Measurements from ENCODE around the gene COMMD10. TPM values are rescaled to one million over a fixed set of nuclear protein-coding genes. Genes with fewer than 3 reads are reported as not detected.

The COMMD10 gene
- total and polyA plus RNA-seq, 12 donors, result 20.0 to 69.4 (median 35.0) TPM

- no peaks in the 10 kb centered on the region for H3K9me3 ChIP-seq (replicated peaks in 1 of 3)
- H3K4me3 ChIP-seq, result no peak overlapping the region
- TF ChIP-seq, protein P1, sequence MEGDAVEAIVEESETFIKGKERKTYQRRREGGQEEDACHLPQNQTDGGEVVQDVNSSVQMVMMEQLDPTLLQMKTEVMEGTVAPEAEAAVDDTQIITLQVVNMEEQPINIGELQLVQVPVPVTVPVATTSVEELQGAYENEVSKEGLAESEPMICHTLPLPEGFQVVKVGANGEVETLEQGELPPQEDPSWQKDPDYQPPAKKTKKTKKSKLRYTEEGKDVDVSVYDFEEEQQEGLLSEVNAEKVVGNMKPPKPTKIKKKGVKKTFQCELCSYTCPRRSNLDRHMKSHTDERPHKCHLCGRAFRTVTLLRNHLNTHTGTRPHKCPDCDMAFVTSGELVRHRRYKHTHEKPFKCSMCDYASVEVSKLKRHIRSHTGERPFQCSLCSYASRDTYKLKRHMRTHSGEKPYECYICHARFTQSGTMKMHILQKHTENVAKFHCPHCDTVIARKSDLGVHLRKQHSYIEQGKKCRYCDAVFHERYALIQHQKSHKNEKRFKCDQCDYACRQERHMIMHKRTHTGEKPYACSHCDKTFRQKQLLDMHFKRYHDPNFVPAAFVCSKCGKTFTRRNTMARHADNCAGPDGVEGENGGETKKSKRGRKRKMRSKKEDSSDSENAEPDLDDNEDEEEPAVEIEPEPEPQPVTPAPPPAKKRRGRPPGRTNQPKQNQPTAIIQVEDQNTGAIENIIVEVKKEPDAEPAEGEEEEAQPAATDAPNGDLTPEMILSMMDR (IDR thresholded peaks at IDR 0.05), result no peak
- TF ChIP-seq POLR2A (IDR thresholded peaks at IDR 0.05), result no peak
- WGBS, 4 donors, result 55 to 84% (median 66%) methylated on average over 3 of the region's 3 CpGs
- H3K36me3 ChIP-seq (replicated peaks in 1 of 2), result no peaks in the 10 kb centered on the region
- H3K27me3 ChIP-seq, result no peaks in the 10 kb centered on the region
- DNase-seq, result no peak
- no peaks in the 10 kb centered on the region for H3K4me1 ChIP-seq (replicated peaks in 1 of 2)
- intact Hi-C loops (cut with DNase I), result no loop called here
- no peak overlapping the region for H3K27ac ChIP-seq
Measured at GRCh38 chr5:116038817-116039216, 46.0 kb upstream of the COMMD10 start.

GRCh38 chr5:116042375-116042774, 42.5 kb upstream of the COMMD10 start:
- intact Hi-C loops (cut with DNase I), result no loop called here

GRCh38 chr5:116044073-116044472, 40.8 kb upstream of the COMMD10 start:
- H3K36me3 ChIP-seq (replicated peaks in 1 of 2), result no peaks in the 10 kb centered on the region
- H3K4me3 ChIP-seq, result no peak overlapping the region
- H3K27ac ChIP-seq, result no peak overlapping the region
- intact Hi-C loops (cut with DNase I), result no loop called here
- H3K27me3 ChIP-seq, result no peaks in the 10 kb centered on the region
- no peaks in the 10 kb centered on the region for H3K4me1 ChIP-seq (replicated peaks in 1 of 2)
- no peak for DNase-seq
- no peaks in the 10 kb centered on the region for H3K9me3 ChIP-seq (replicated peaks in 1 of 3)
- 67 to 77% (median 71%) methylated on average over 3 of the region's 3 CpGs for WGBS, 4 donors
- TF ChIP-seq, protein P1 (IDR thresholded peaks at IDR 0.05), result no peak
- no peak for TF ChIP-seq POLR2A (IDR thresholded peaks at IDR 0.05)

More at GRCh38 chr5:116042375-116042774, 42.5 kb upstream of the COMMD10 start:
- Histone ChIP-seq H3K36me3 (replicated peaks in 1 of 2) (no peaks in the 10 kb centered on the region), H3K4me1 (replicated peaks in 1 of 2) (no peaks in the 10 kb centered on the region), H3K9me3 (replicated peaks in 1 of 3) (no peaks in the 10 kb centered on the region), H3K27me3 (no peaks in the 10 kb centered on the region), H3K4me3 (no peak overlapping the region), H3K27ac (no peak overlapping the region)
- TF ChIP-seq POLR2A (IDR thresholded peaks at IDR 0.05), result no peak
- TF ChIP-seq, protein P1 (IDR thresholded peaks at IDR 0.05), result no peak
- no peak for DNase-seq

DNA sequence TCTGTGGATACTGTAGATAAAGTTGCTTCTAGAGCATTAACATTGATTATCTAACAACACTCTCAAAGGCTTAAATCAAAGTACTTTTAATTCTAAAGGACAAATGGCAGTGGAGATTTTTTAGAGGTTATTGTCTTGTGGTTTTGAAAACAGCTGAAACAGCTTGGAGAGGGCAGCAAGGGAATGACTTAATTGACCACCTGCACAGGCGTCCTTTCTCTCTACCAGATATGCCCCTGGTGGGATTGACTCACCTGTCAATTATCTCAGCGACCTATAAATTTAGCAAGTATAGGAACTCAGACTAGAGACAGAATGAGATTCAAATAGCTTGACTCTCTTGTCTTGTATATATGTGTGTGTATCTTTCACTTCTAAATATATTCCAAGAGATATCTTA, 39.0 kb upstream of the COMMD10 start:
- no peaks in the 10 kb centered on the region for H3K27me3 ChIP-seq
- WGBS, 4 donors, result 60 to 83% (median 70%) methylated on average over 2 of the region's 2 CpGs
- H3K4me1 ChIP-seq (replicated peaks in 1 of 2), result no peaks in the 10 kb centered on the region
- TF ChIP-seq, protein P1 (IDR thresholded peaks at IDR 0.05), result no peak
- no peak for TF ChIP-seq POLR2A (IDR thresholded peaks at IDR 0.05)
- DNase-seq, result no peak
- intact Hi-C loops (cut with DNase I), result no loop called here
- no peaks in the 10 kb centered on the region for H3K9me3 ChIP-seq (replicated peaks in 1 of 3)
- H3K36me3 ChIP-seq (replicated peaks in 1 of 2), result no peaks in the 10 kb centered on the region
- no peak overlapping the region for H3K27ac ChIP-seq
- no peak overlapping the region for H3K4me3 ChIP-seq

Measured in adrenal gland (tissue), 12 donors.